GM18507 (cell line): ENCODE results near the gene PIGA.

Experiments used
- DNase-seq: peaks from one replicate; pipeline ENCODE4 v3.0.0; 2011; ENCODE audit warnings: low read depth; ENCODE audit not compliant: insufficient read length; ENCODE audit errors: extremely low spot score
- FAIRE-seq: peaks from 2 replicates; lab custom pipeline; 2011; peaks lifted over from hg19 to GRCh38; lab: Jason Lieb, UNC

The PIGA gene, protein sequence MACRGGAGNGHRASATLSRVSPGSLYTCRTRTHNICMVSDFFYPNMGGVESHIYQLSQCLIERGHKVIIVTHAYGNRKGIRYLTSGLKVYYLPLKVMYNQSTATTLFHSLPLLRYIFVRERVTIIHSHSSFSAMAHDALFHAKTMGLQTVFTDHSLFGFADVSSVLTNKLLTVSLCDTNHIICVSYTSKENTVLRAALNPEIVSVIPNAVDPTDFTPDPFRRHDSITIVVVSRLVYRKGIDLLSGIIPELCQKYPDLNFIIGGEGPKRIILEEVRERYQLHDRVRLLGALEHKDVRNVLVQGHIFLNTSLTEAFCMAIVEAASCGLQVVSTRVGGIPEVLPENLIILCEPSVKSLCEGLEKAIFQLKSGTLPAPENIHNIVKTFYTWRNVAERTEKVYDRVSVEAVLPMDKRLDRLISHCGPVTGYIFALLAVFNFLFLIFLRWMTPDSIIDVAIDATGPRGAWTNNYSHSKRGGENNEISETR

DNA sequence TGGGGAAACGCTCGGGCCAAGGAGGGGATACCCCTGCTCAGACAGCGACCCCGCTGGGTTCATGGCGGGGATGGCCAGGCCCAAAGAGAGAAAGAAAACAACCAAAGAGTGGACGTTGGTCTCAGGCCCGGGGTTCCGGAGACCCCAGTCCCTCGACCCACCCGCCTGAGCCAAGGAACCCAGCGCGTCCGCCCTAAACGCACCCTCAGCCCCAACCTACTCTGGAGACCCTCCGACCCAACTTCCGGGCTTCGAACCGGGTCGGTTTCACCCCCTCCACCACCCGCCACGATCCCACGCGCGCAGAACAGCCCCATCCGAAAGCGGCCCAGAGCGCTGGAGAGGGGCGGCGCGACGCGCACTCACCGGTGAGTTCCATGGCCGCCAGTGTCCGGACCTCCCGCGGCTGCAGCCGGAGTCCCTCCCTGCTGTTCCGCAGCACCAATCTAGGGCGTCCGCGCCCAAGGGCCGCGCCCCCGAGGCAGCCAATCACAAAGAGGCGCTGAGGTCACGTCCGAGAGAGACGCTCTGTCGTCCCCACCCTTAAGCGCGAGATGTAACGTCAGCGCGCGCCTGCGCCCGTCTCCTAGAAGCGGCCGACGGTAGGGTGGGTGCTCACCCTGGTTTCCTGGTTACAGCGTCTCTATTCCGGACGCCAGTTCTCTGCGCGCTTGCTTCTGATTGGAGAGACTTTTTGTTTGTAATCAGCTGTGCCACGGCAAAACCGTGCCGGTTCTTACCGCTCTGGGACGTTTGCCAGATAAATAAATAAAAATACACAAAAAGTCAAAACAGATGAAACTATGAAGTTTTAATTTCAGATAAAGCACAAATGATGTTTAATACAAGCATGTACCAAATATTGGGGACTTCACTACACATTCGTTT lies at the start of gene PIGA:
PIGA (minus strand) TSS at position 389 of the 888 bp plus-strand sequence. CDS start 3,593 bp downstream, outside the sequence.
- FAIRE-seq = peak; percentile 100
- peak; percentile 69 for DNase-seq

DNA sequence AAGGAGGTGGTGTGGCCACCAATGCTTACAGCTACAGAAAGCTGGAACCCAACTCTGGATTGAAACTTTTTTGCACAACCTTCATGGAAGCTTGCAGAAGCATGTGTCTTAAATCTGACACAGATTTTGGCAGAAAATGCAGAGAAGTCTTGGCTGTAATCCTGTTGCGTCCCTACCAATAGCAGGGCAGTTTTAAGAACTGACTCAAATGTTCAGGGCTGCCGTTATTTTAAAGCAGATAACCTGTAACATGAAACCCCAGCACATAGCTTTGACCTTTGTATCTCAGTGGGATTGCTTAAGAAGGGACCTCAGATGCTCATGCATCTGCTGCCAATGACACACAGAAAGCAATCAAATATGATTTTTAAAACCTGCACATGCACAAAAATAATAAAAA lies 49.0 kb upstream of the PIGA start, which contains the start of gene VEGFD:
VEGFD (minus strand) TSS at position 110 of the 400 bp plus-strand sequence. CDS start 467 bp downstream, outside the sequence.
- DNase-seq (no peak), FAIRE-seq (no peak)

DNA sequence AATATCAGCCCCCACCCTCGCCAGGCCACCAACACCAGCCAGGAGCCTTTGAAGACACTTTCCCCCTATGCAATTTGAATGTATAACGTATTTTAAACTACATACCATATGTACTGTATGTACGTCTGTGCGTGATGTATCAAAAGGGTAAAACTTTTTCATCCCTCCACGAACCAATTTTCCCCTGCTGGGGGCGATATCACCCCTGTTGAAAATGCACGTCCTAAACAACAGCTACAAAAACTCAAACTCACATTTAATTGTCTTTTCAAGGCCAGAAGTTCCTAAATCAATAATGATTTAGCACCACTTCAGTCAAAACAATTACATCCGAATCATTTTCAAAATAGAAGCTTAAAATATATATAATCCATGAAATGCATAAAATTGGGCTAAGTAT lies 47.5 kb upstream of the PIGA start:
- FAIRE-seq = peak; percentile 48
- DNase-seq = no peak

DNA sequence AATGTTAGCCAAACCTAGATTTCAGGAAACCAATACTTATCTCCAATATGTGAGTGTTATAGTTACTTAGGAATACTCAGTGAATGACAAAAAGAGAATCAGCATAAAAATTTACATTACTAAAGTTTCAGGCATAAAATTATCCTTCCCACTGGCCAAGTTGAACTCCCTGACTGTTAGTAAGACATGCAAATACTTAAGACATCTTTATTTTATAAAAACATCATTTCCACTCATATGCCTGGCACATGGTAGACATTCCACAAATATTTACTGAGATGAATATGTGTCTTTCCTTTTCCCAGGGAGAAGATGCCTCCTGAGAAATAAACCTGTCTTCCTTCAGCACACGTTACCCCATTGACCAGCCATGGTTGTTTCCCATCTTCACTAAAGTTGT lies 41.6 kb upstream of the PIGA start:
- FAIRE-seq = no peak
- no peak for DNase-seq

GRCh38 chrX:15373976-15374375 lies 38.7 kb upstream of the PIGA start:
- DNase-seq (no peak), FAIRE-seq (no peak)

GRCh38 chrX:15366506-15367352 lies 31.4 kb upstream of the PIGA start:
- DNase-seq (no peak), FAIRE-seq (no peak)

DNA sequence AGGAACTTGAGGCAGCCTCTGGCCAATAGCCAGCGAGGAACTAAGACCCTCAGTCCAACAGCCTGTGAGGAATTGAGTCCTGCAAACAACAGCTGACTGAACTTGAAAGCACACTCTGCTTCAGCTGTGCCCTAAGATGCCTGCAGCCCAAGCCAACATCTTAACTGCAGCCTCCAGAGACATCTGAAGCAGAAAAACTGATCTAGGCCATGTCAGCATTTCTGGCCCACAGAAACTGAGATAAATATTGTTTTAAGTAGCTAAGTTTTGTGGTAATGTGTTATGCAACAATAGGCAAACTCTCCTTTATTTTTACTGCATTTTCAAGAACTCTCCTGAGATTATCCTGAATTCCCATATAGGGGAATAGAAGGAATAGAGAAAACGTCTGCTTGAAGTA lies 24.4 kb upstream of the PIGA start:
- FAIRE-seq (no peak), DNase-seq (no peak)

GRCh38 chrX:15358533-15358932 lies 23.2 kb upstream of the PIGA start:
- FAIRE-seq (no peak), DNase-seq (no peak)

GRCh38 chrX:15356444-15356843 lies 21.1 kb upstream of the PIGA start:
- no peak for FAIRE-seq
- no peak for DNase-seq

DNA sequence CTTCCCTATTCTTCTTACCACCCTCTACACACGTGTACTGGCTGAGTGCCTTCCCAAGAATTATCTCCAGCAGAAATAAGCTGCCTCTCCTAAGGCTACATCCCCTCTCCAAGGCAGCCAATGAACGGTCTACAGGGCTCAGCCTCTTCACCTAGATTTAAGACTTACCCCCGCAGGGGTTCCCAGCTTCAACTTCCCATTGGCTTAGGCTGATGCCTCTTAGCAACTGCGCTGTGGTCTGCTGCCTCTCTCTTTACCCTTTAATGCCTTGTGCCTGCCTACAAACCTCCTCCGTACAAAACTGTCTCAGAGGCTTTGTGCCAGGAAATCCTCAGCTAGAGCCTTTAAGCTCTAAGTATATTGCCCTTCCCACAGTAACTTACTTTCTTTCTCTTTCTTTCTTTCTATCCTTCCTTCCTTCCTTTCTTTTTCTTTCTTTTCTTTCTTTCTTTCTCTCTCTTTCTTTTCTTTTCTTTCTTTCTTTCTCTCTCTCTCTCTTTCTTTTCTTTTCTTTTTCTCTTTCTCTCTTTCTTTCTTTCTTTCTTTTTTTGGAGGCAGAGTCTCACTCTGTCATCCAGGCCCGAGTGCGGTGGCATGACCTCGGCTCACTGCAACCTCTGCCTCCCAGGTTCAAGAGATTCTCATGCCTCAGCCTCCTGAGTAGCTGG lies 15.1 kb upstream of the PIGA start:
- no peak for DNase-seq
- peak; percentile 5 for FAIRE-seq

GRCh38 chrX:15349046-15349445 lies 13.7 kb upstream of the PIGA start:
- no peak for DNase-seq
- peak; percentile 84 for FAIRE-seq

GRCh38 chrX:15345976-15346375 lies 10.7 kb upstream of the PIGA start:
- no peak for FAIRE-seq

DNA sequence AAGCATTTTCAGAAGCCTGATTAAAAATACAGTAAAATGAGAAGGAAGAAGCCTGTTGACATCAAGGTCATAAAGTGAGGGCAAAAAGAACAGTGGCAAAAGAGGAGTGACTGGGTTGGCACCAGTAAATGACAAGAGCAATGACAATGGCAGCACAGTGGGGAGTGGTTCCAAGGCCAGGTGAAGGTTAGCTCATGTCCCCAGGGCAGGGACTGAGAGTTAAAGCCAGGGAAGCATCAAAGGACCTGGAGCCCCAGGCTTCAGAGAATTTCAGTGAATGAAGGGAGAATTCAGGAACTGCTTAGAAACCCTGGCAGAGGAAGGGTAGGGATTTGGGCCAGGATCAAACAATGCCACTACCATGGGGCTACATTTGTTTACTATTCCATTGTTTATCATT lies 8.8 kb upstream of the PIGA start:
- DNase-seq (no peak), FAIRE-seq (no peak)

More at GRCh38 chrX:15345976-15346375, 10.7 kb upstream of the PIGA start:
- DNase-seq = no peak

GRCh38 chrX:15343075-15343476 lies 7.8 kb upstream of the PIGA start:
- DNase-seq = no peak
- no peak for FAIRE-seq

- FAIRE-seq = no peak
- no peak for DNase-seq
Observed at GRCh38 chrX:15340867-15341266, 5.5 kb upstream of the PIGA start.

GRCh38 chrX:15336023-15336413 lies 695 bp upstream of the PIGA start:
- no peak for FAIRE-seq
- no peak for DNase-seq

DNA sequence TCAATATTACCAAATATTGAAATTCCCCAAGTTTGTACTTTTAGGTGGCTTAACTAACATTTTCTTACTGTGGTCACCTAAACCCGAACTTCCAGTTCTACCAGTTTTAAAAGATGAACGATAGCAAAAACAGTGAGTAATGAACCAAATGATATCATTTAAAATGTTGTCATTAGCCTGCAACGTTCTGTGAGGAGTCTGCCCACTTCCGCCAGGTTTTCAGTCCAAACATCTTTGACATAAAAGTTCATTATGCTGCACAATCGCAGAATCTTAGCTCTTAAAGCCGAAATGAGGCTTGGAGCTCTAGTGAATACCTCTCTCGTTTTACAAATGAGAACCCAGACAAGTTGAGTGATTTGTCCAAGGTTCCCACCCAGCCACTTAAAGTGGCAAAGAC lies 762 bp downstream of the PIGA start:
- no peak for DNase-seq

GRCh38 chrX:15328821-15329220 lies 6.5 kb downstream of the PIGA start:
- DNase-seq = no peak
- no peak for FAIRE-seq

More for the DNA sequence above, 762 bp downstream of the PIGA start:
- FAIRE-seq = peak; percentile 48

DNA sequence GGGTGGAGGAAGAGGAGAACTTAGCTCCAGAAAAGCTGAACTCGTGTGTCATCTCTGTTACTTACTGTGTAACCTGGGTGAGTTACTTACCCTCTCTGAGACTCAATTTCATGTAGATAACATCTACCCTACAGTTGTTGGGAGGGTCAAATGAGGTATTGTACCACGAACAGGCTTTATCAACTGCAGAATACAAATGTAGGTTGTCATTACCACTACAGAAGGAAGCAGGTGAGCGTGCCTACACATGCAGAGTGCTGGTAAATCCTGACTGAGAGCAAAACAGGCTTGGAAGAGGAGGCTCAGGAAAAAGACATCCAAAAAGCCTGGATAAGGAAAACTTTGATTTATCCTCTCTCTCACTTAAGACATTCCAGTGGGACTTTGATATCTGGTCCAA lies 7.2 kb downstream of the PIGA start:
- FAIRE-seq (no peak), DNase-seq (no peak)
